Measurements from ENCODE around the gene NOVA1.
A peak's percentile ranks its signal among the peaks of the same experiment; 100 is the strongest.
"Not testable (repeated sequence)": the region's sequence is repeated elsewhere in the genome, so short reads cannot be mapped to it uniquely, and the experiment has no call there.

The NOVA1 gene

GRCh38 chr14:26597589-26598080, at the start of gene NOVA1:
Gene NOVA1, minus strand, starts transcription at chr14:26598033. Its CDS starts 597 bp downstream, at chr14:26597436.
- H3K4me3 ChIP-seq (ENCODE audit: low read depth, low read length), result peak within 1 kb of the TSS; percentile 75
- no peak for DNase-seq (ENCODE audit: low read depth)

GRCh38 chr14:26645057-26645456, 47.2 kb upstream of the NOVA1 start:
- not testable (repeated sequence) for H3K4me3 ChIP-seq (ENCODE audit: low read depth, low read length); DNase-seq (ENCODE audit: low read depth)

GRCh38 chr14:26636561-26636960, 38.7 kb upstream of the NOVA1 start:
- H3K4me3 ChIP-seq (ENCODE audit: low read depth, low read length), result no peak overlapping the region
- peak; percentile 9 for DNase-seq (ENCODE audit: low read depth)

- not testable (repeated sequence) for DNase-seq (ENCODE audit: low read depth); H3K4me3 ChIP-seq (ENCODE audit: low read depth, low read length)
These were observed 37.1 kb upstream of the NOVA1 start for GRCh38 chr14:26634946-26635345.

- no peak overlapping the region for H3K4me3 ChIP-seq (ENCODE audit: low read depth, low read length)
- DNase-seq (ENCODE audit: low read depth), result no peak
These were observed 28.4 kb upstream of the NOVA1 start for GRCh38 chr14:26626256-26626655.

- no peak overlapping the region for H3K4me3 ChIP-seq (ENCODE audit: low read depth, low read length)
- no peak for DNase-seq (ENCODE audit: low read depth)
These were observed 24.8 kb upstream of the NOVA1 start for GRCh38 chr14:26622611-26623010.

- peak; percentile 43 for DNase-seq (ENCODE audit: low read depth)
- H3K4me3 ChIP-seq (ENCODE audit: low read depth, low read length), result no peak overlapping the region
These were observed 24.2 kb upstream of the NOVA1 start for GRCh38 chr14:26621807-26622560.

GRCh38 chr14:26621364-26621763, 23.5 kb upstream of the NOVA1 start:
- no peak for DNase-seq (ENCODE audit: low read depth)
- no peak overlapping the region for H3K4me3 ChIP-seq (ENCODE audit: low read depth, low read length)

GRCh38 chr14:26611259-26611658, 13.4 kb upstream of the NOVA1 start:
- no peak for DNase-seq (ENCODE audit: low read depth)
- no peak overlapping the region for H3K4me3 ChIP-seq (ENCODE audit: low read depth, low read length)

GRCh38 chr14:26606729-26607312, 9.0 kb upstream of the NOVA1 start:
- DNase-seq (ENCODE audit: low read depth), result no peak

GRCh38 chr14:26605602-26606001, 7.8 kb upstream of the NOVA1 start:
- no peak for DNase-seq (ENCODE audit: low read depth)
- no peak overlapping the region for H3K4me3 ChIP-seq (ENCODE audit: low read depth, low read length)

More at GRCh38 chr14:26606729-26607312, 9.0 kb upstream of the NOVA1 start:
- no peak overlapping the region for H3K4me3 ChIP-seq (ENCODE audit: low read depth, low read length)

GRCh38 chr14:26602902-26603301, 5.1 kb upstream of the NOVA1 start:
- no peak overlapping the region for H3K4me3 ChIP-seq (ENCODE audit: low read depth, low read length)
- DNase-seq (ENCODE audit: low read depth), result no peak

GRCh38 chr14:26601856-26602255, 4.0 kb upstream of the NOVA1 start:
- DNase-seq (ENCODE audit: low read depth), result no peak
- H3K4me3 ChIP-seq (ENCODE audit: low read depth, low read length), result no peak overlapping the region

GRCh38 chr14:26599291-26599690, 1.5 kb upstream of the NOVA1 start:
- peak overlapping the region; percentile 75 for H3K4me3 ChIP-seq (ENCODE audit: low read depth, low read length)
- no peak for DNase-seq (ENCODE audit: low read depth)

GRCh38 chr14:26598672-26599131, 869 bp upstream of the NOVA1 start:
- peak overlapping the region; percentile 75 for H3K4me3 ChIP-seq (ENCODE audit: low read depth, low read length)
- no peak for DNase-seq (ENCODE audit: low read depth)

- H3K4me3 ChIP-seq (ENCODE audit: low read depth, low read length), result peak overlapping the region; percentile 75
- peak; percentile 78 for DNase-seq (ENCODE audit: low read depth)
These were observed 343 bp upstream of the NOVA1 start for GRCh38 chr14:26598081-26598671.

GRCh38 chr14:26597071-26597588, 703 bp downstream of the NOVA1 start:
- no peak for DNase-seq (ENCODE audit: low read depth)
- H3K4me3 ChIP-seq (ENCODE audit: low read depth, low read length), result peak overlapping the region; percentile 75

GRCh38 chr14:26596543-26597061, 1.2 kb downstream of the NOVA1 start:
- peak overlapping the region; percentile 75 for H3K4me3 ChIP-seq (ENCODE audit: low read depth, low read length)
- no peak for DNase-seq (ENCODE audit: low read depth)

- peak overlapping the region; percentile 75 for H3K4me3 ChIP-seq (ENCODE audit: low read depth, low read length)
- DNase-seq (ENCODE audit: low read depth), result no peak
These were observed 1.8 kb downstream of the NOVA1 start for GRCh38 chr14:26595926-26596542.
